GOT3 (cell line): ENCODE results near the gene SNHG17.
"Not testable (repeated sequence)": the region's sequence is repeated elsewhere in the genome, so short reads cannot be mapped to it uniquely, and the experiment has no call there.

Source experiments
- DNase-seq: peaks from one replicate; lab custom pipeline; 2025; ENCODE audit warnings: mixed read lengths; lab: John Stamatoyannopoulos, UW

SNHG17 gene

GRCh38 chr20:38447931-38448675 is 13.0 kb upstream of the SNHG17 start:
- DNase-seq = no peak

GRCh38 chr20:38447251-38447661 is 12.1 kb upstream of the SNHG17 start:
- DNase-seq = no peak

DNA sequence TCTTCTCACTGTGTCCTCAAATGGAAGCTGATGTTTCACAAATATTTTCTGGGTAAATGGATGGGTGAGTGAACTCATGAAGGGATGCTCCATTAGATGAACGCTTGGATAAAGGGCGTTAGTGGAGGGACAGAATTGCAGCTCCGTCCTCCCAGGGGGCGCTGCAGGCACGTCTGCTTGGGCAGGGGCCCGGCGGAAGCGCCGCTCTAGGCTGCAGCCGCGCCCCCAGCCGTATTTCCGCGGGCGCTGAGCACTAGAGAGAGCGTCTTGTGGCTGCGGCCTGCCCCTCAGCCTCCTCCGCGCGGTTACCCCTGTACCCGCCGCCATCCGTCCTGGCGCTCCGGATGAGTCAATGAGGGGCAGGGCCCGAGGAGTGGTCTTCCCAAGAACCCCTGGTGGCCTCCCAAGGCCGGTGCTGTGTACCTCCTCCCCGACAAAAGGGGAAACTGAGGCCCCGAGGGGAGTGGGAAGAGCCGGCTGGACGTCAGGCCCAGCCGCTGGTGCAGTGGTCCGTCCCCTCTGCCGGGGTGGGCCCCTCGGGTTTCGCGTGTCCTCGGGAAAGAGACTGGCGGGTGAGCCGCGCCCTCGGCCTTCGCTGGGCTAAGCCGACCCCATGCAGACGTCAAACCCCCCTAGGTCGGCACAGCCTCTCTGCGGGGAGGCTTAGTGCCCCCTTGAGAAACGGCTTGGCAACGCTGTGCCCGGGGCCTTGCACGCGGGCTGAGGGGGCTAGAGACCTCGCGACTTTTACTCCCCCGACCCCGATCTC is 11.5 kb upstream of the SNHG17 start:
- peak; percentile 80 for DNase-seq

DNA sequence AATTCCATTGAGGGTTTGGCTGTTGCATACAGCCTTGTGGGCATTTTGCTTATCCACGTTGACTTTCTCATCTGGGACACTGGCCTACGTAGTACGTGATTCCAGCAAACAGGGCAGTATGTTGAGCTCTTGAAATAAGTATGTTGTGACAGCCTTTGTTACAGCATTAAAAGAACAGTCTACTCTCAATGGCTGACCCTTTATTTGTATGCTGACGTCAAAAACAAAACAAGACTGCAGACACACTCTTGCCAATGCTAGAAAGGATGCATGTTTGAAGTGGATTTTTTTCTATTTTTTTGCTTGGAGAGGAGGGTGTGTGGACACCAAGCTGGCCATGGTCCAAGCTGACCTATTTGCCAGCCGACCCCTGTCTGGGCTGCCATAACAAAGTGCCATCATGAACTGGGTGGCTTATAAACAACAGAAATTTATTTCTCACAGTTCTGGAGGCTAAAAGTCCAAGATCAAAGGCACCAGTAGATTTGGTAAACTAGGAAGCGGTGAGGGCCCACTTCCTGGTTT is 10.8 kb upstream of the SNHG17 start:
- no peak for DNase-seq

GRCh38 chr20:38445381-38445796 is 10.3 kb upstream of the SNHG17 start:
- DNase-seq = no peak

- no peak for DNase-seq
Measured at GRCh38 chr20:38441916-38442315, 6.8 kb upstream of the SNHG17 start.

DNA sequence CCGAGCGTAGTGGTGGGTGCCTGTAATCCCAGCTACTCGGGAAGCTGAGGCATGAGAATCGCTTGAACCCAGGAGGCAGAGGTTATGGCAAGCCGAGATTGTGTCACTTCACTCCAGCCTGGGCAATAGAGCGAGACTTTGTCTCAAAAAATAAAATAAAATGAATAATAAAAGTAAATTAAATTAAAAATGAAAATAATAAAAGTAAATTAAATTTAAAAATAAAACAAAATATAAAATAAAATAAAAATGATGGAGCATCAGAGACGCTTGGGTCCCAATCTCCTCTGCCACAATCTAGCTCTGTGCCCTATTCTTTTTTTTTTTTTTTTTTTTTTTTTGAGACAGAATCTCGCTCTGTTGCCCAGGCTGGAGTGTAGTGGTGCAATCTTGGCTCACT is 6.0 kb upstream of the SNHG17 start:
- not testable (repeated sequence) for DNase-seq

GRCh38 chr20:38437796-38438195 is 2.7 kb upstream of the SNHG17 start:
- no peak for DNase-seq

DNA sequence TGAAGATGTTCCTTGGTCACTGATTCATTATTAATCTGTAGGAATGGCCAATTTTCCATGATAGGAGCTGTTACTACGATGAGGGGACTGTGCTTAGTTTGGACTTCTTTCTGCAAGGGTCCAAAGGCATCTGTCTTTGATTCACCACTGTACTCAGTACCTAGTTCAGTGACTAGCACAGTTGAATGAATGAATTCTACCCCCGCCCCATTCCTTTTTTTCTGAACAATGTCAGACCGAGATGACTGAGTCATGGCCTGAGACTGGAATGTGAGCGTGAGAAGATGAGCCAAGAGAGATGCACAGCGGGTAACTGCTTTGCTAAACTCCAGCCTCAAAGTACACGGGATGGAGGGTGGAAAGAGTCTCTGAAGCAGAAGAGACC is 419 bp upstream of the SNHG17 start:
- DNase-seq = no peak

DNA sequence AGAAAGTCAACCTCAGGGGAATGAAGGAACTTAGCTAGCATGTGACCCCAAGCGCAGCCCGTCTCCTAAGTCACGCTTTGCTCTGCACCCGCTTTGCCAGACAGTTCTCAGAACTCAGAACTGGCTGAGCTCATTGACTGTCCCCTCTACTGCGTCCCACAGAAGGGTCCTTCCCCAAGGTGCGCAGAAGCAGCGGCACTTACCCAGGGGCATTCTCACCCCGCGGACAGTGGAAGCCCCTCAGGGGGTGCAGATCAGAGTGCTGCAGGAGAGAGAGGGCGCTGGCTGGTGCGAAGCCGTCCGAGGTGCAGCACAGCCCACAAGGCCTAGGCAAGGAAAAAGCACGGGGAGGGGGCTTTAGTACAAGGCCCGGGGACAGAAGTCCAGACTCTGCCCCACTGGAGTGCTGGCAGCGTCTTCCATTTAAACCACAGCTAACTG is 807 bp downstream of the SNHG17 start:
- DNase-seq = no peak

- DNase-seq = no peak
Measured at GRCh38 chr20:38433304-38433972, 1.7 kb downstream of the SNHG17 start.

- not testable (repeated sequence) for DNase-seq
Measured at GRCh38 chr20:38432870-38433269, 2.3 kb downstream of the SNHG17 start.

GRCh38 chr20:38432292-38432691 is 2.8 kb downstream of the SNHG17 start:
- DNase-seq = no peak

DNA sequence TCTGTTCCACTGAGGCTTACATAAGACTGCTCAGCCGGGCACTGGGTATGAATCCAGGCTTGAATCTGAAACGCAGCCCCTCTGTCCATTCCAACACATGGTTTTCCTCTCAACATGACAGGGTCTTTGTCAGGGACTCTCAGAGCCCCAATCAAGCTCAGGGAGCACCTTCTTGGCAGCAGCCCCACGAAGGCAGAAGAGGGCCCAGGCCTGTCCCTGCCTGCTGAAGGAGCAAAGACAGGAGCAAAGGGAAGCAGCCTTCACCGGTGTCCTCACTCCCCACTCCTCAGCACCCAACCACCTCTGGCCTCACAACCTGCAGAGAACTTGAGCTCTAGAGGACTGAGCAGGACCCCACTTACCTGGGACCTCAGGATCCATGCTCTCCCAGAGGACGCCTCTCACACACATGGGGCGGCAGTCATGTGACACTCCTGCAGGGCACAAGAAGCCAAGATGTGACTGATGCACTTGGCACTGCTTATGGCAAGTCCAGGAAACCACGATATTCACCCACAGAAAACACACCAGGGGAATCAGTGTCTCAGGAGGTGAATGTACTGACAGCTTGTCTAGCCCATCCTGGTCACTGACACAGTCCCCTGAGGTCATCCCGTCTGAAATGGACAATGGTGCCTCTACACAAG is 4.3 kb downstream of the SNHG17 start:
- DNase-seq = no peak

DNA sequence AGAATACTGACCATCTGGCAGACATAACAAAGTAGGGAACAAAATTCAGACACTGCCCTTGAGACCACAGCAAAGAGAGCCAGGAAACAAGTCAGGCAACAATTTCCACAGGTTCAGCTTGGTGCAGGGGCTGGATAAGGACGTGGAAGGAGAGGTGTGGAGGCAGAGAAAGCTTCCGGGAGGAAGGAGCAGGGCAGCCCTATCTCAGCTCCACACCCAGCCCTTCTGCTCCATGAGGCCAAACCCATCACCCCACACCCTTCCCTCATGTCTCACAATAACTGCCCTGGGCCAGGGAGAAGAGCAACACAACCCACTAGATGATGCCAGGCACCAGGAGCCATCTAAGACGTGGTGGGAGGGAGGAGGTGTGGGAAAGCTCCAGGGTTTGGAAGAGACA is 5.8 kb downstream of the SNHG17 start:
- DNase-seq = no peak

GRCh38 chr20:38428800-38429199 is 6.3 kb downstream of the SNHG17 start:
- no peak for DNase-seq

DNA sequence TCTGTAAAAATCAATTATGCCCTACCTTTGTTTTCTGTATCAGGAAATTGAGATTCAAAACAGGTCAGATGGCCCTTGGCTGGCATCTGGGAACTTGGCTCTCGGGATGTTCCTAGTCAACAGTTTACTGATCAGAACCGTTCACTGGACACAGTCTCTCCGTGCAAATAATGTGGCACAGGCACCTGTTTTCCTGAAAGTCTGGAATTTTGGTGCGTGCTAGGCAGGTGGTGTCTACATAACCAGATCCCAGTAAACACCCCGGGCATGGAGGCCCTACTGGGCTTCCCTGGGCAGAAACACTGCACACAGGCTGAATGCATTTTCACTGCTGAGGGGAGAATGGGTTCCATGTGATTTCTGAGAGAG is 7.5 kb downstream of the SNHG17 start:
- no peak for DNase-seq

DNA sequence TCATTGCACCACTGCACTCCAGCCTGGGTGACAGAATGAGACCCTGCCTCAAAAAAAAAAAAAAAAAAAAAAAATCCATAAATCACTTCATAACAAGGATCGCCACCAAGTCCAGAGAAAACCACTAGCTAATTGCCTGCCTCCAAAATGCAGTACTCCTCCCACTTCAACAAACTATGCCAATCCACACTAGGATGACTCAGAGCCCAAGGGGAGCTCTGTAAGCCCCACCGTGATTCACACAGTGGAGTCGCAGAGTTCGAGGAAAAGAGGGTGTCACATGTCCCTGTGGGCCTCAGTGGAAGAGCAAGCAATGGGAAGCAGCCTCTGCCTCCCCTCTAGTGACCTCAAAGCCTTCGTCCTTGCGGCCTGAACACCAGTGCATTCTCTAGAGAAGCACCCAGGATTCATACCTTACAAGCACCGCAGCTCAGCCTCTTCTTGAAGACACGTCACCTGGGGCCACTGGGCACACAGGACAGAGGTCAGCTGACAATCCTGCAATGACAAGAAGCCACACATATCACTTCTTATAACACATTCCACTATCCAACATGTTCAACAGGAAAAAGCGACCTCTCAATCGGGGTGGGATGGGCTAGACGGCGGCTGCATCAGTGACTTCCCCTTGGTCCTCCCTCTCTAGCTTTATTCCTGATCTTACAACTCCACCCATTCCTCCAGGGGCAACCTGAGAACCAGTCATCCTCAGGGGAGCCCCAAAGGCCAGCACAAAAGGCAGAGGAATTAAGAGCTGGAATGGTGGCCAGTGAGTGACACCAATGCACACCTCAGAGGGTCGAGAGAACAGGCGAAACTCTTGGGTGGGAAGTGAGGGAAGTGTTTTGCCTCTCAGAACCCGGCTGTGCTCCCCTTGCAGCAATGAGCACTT is 8.9 kb downstream of the SNHG17 start:
- DNase-seq = peak; percentile 43

DNA sequence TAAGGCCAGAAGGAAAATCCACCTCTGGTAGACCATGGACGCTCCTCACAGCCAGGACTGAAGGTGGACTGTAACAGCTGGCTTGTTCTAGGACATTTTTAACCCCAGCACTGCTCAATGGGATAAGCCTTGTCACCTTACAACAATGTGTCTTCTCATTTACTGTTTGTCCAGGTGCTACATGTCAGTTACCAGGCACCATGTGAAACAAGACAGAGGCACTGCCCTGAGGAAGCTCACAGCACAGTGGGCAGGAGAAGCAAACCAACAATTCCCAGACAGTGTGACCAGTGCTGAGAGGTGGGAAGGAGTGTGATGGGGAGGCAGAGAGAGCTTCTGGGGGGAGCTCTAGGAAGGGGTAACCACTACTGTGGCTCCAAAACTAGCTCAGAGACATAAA is 10.7 kb downstream of the SNHG17 start:
- DNase-seq = no peak

DNA sequence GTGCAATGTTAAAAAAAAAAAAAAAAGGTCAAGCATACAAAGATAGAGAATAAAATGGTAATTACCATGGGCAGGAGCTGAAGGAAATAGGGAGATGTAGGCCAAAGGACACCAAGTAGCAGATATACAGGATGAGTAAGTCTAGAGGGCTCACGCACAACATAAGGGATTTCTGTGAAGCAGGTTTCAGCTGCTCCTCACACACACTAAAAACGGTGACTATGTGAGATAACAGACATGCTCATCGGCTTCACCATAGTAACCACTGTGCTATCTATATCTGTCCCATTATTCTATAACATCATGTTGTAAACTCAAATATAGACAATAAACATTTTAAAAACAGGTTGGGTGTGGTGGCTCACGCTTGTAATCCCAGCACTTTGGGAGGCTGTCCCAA is 11.6 kb downstream of the SNHG17 start:
- DNase-seq = no peak

- DNase-seq = no peak
Measured at GRCh38 chr20:38421915-38422314, 13.2 kb downstream of the SNHG17 start.
